WTC11 (cell line): ENCODE results near the gene ACTMAP. TPM values are rescaled to one million over a fixed set of nuclear protein-coding genes. Genes with fewer than 3 reads are reported as not detected.
"Not testable (repeated sequence)": the region's sequence is repeated elsewhere in the genome, so short reads cannot be mapped to it uniquely, and the experiment has no call there.

Source experiments
- ATAC-seq: fragments of 200-7000 bp; cut with Tn5 transposase; 2 replicates; pipeline ENCODE4 v1.10.0; 2021; ENCODE audit warnings: mild to moderate bottlenecking, moderate library complexity
- CTCF ChIA-PET: fragments of 300-600 bp; sonication (Branson Sonifier 250); formaldehyde crosslinking; loops from one replicate; lab custom pipeline; 2021; ENCODE audit warnings: antibody characterized with exemption; lab: Charles Lee
- POLR2A ChIA-PET: fragments of 350-600 bp; sonication (Branson Sonifier 250); formaldehyde crosslinking; loops from one replicate; lab custom pipeline; 2021; ENCODE audit warnings: antibody characterized with exemption; lab: Charles Lee
- DNase-seq: peaks from one replicate; pipeline ENCODE4 v3.0.0; 2021; ENCODE audit warnings: low spot score
- H3K27ac Mint-ChIP-seq: 2 replicates; pipeline ENCODE4 v1.8.0; 2021; ENCODE audit warnings: mixed read lengths
- H3K27me3 Mint-ChIP-seq: 2 replicates; pipeline ENCODE4 v1.8.0; 2021; ENCODE audit warnings: low read depth, mild to moderate bottlenecking, moderate library complexity, mixed read lengths
- H3K36me3 Mint-ChIP-seq: 2 replicates; pipeline ENCODE4 v1.8.0; 2021; ENCODE audit warnings: mixed read lengths
- H3K4me1 Mint-ChIP-seq: 2 replicates; pipeline ENCODE4 v1.8.0; 2022; ENCODE audit warnings: mixed read lengths
- H3K4me3 Mint-ChIP-seq: 2 replicates; pipeline ENCODE4 v1.8.0; 2021; ENCODE audit warnings: mild to moderate bottlenecking, moderate library complexity, mixed read lengths
- H3K9me3 Mint-ChIP-seq: 2 replicates; pipeline ENCODE4 v1.8.0; 2021; ENCODE audit warnings: mixed read lengths
- ATF2 ChIP-seq: sonication (generic); formaldehyde crosslinking; IDR thresholded peaks from 2 replicates; pipeline ENCODE4 v1.8.1; 2022; ENCODE audit warnings: low read depth, missing genetic modification reagents, borderline replicate concordance
- CREB1 ChIP-seq: sonication (generic); formaldehyde crosslinking; IDR thresholded peaks from 2 replicates; pipeline ENCODE4 v1.8.0; 2023; ENCODE audit warnings: mild to moderate bottlenecking, missing genetic modification reagents
- FOXP4 ChIP-seq: sonication (generic); formaldehyde crosslinking; IDR thresholded peaks from 2 replicates; pipeline ENCODE4 v1.8.0; 2022; ENCODE audit warnings: mild to moderate bottlenecking, missing genetic modification reagents
- KAT7 ChIP-seq: sonication (generic); formaldehyde crosslinking; IDR thresholded peaks from 2 replicates; pipeline ENCODE4 v1.8.1; 2023; ENCODE audit warnings: missing genetic modification reagents, mild to moderate bottlenecking, borderline replicate concordance
- MXD4 ChIP-seq: fragments of 250-450 bp; sonication (Bioruptor Pico); IDR thresholded peaks from 2 replicates; pipeline ENCODE4 v1.8.0; 2021; ENCODE audit warnings: mild to moderate bottlenecking, moderate library complexity, borderline replicate concordance
- NFATC4 ChIP-seq: fragments of 250-450 bp; sonication (Bioruptor Pico); IDR thresholded peaks from 2 replicates; pipeline ENCODE4 v1.9.0; 2021; ENCODE audit warnings: mild to moderate bottlenecking
- NFE2L1 ChIP-seq: sonication (generic); formaldehyde crosslinking; IDR thresholded peaks from 2 replicates; pipeline ENCODE4 v1.8.1; 2023; ENCODE audit warnings: missing genetic modification reagents
- NFYB ChIP-seq: sonication (generic); formaldehyde crosslinking; conservative IDR thresholded peaks from 2 replicates; pipeline ENCODE4 v1.8.0; 2022; ENCODE audit warnings: low read depth, missing genetic modification reagents
- NR3C1 ChIP-seq: sonication (generic); formaldehyde crosslinking; conservative IDR thresholded peaks from 2 replicates; pipeline ENCODE4 v1.8.1; 2023; ENCODE audit warnings: low read depth, mild to moderate bottlenecking, missing genetic modification reagents
- OVOL2 ChIP-seq: fragments of 250-450 bp; sonication (Bioruptor Pico); IDR thresholded peaks from 2 replicates; pipeline ENCODE4 v1.9.0; 2021; ENCODE audit warnings: mild to moderate bottlenecking, borderline replicate concordance
- SOX15 ChIP-seq: fragments of 250-450 bp; sonication (Bioruptor Pico); IDR thresholded peaks from 2 replicates; pipeline ENCODE4 v1.9.0; 2021; ENCODE audit warnings: mild to moderate bottlenecking
- SP1 ChIP-seq: sonication (generic); formaldehyde crosslinking; conservative IDR thresholded peaks from 2 replicates; pipeline ENCODE4 v1.8.1; 2022; ENCODE audit warnings: missing genetic modification reagents
- ZBTB21 ChIP-seq: sonication (generic); formaldehyde crosslinking; IDR thresholded peaks from 2 replicates; pipeline ENCODE4 v1.8.1; 2023; ENCODE audit warnings: mild to moderate bottlenecking, missing genetic modification reagents, borderline replicate concordance
- ZNF121 ChIP-seq: sonication (generic); formaldehyde crosslinking; IDR thresholded peaks from 2 replicates; pipeline ENCODE4 v1.8.0; 2023; ENCODE audit warnings: missing genetic modification reagents
- ZNF138 ChIP-seq: sonication (generic); formaldehyde crosslinking; conservative IDR thresholded peaks from 2 replicates; pipeline ENCODE4 v1.8.1; 2022; ENCODE audit warnings: mild to moderate bottlenecking, moderate library complexity, missing genetic modification reagents
- ZNF396 ChIP-seq: fragments of 250-450 bp; sonication (Bioruptor Pico); IDR thresholded peaks from 2 replicates; pipeline ENCODE4 v1.8.0; 2021; ENCODE audit warnings: mild to moderate bottlenecking, moderate library complexity, borderline replicate concordance
- total RNA-seq: library from RNA; stranded (reverse); gene quantifications from 3 replicates; pipeline ENCODE4 v1.2.3, GENCODE V29; 2021
- TF ChIP-seq, protein P1 (sequence below): sonication (generic); formaldehyde crosslinking; IDR thresholded peaks from 2 replicates; pipeline ENCODE4 v1.8.1; 2023; ENCODE audit warnings: mild to moderate bottlenecking, moderate library complexity, missing genetic modification reagents
- TF ChIP-seq, protein P2 (sequence below): sonication (generic); formaldehyde crosslinking; IDR thresholded peaks from 2 replicates; pipeline ENCODE4 v1.8.1; 2023; ENCODE audit warnings: mild to moderate bottlenecking, missing genetic modification reagents, moderate library complexity

Gene ACTMAP
- total RNA-seq, 1 experiment from 2014 or later = 29.6 TPM

DNA sequence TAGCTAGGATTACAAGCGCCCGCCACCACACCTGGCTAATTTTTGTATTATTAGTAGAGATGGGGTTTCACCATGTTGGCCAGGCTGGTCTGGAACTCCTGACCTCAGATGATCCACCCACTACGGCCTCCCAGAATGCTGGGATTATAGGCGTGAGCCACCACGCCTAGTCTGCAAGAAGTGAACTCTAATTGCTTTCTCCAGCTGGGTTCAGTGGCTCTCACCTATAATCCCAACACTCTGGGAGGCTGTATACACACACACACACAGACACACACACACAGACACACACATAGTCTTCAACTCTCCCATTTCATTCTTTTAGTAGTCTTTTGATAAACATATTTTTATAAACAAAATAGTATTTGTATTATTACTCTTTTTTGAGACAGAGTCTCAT is 20.2 kb downstream of the ACTMAP start:
- H3K9me3 Mint-ChIP-seq, ATAC-seq, CTCF ChIA-PET, POLR2A ChIA-PET, H3K4me3 Mint-ChIP-seq, H3K27me3 Mint-ChIP-seq, DNase-seq, H3K4me1 Mint-ChIP-seq, H3K27ac Mint-ChIP-seq: not testable (repeated sequence)
- peaks cover 41% of the 10 kb centered on the region for H3K36me3 Mint-ChIP-seq

GRCh38 chr19:40726279-40726678 is 24.0 kb downstream of the ACTMAP start:
- Mint-ChIP-seq H3K27me3 (no peaks in the 10 kb centered on the region), H3K4me3 (no peak overlapping the region), H3K36me3 (peaks cover 39% of the 10 kb centered on the region), H3K27ac (no peak overlapping the region), H3K4me1 (no peaks in the 10 kb centered on the region), H3K9me3 (peaks cover 4% of the 10 kb centered on the region; the same call in 1 of the 2 replicates)
- TF ChIP-seq ZBTB21 (no peak), NR3C1 (CRISPR knock-in tag) (no peak), FOXP4 (CRISPR knock-in tag) (no peak), NFYB (no peak), ZNF121 (CRISPR knock-in tag) (no peak), ATF2 (CRISPR knock-in tag) (no peak), ZNF138 (no peak), OVOL2 (CRISPR knock-in tag) (no peak), KAT7 (no peak), SOX15 (no peak), MXD4 (CRISPR knock-in tag) (no peak), NFE2L1 (CRISPR knock-in tag) (no peak), SP1 (no peak), CREB1 (CRISPR knock-in tag) (no peak), ZNF396 (CRISPR knock-in tag) (no peak)
- TF ChIP-seq, protein P1, sequence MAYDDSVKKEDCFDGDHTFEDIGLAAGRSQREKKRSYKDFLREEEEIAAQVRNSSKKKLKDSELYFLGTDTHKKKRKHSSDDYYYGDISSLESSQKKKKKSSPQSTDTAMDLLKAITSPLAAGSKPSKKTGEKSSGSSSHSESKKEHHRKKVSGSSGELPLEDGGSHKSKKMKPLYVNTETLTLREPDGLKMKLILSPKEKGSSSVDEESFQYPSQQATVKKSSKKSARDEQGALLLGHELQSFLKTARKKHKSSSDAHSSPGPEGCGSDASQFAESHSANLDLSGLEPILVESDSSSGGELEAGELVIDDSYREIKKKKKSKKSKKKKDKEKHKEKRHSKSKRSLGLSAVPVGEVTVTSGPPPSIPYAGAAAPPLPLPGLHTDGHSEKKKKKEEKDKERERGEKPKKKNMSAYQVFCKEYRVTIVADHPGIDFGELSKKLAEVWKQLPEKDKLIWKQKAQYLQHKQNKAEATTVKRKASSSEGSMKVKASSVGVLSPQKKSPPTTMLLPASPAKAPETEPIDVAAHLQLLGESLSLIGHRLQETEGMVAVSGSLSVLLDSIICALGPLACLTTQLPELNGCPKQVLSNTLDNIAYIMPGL (CRISPR knock-in tag) = no peak
- ChIA-PET CTCF (no interaction called here), POLR2A (no interaction called here)
- DNase-seq (no peak), ATAC-seq (no peak)

- no peak overlapping the region for H3K4me3 Mint-ChIP-seq
- no peak overlapping the region for H3K27ac Mint-ChIP-seq
- CTCF ChIA-PET = interaction anchor here (0.6 kb wide), 1 partner anchor 416 kb away, joined by 3 read pairs; no protein-coding TSS in a partner anchor
- H3K36me3 Mint-ChIP-seq = peaks cover 35% of the 10 kb centered on the region
- ATAC-seq = no peak
- no peak for TF ChIP-seq NFATC4 (CRISPR knock-in tag)
- TF ChIP-seq, protein P2, sequence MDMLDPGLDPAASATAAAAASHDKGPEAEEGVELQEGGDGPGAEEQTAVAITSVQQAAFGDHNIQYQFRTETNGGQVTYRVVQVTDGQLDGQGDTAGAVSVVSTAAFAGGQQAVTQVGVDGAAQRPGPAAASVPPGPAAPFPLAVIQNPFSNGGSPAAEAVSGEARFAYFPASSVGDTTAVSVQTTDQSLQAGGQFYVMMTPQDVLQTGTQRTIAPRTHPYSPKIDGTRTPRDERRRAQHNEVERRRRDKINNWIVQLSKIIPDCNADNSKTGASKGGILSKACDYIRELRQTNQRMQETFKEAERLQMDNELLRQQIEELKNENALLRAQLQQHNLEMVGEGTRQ = no peak
- TF ChIP-seq, protein P1 (CRISPR knock-in tag) = no peak
- TF ChIP-seq, all 79 proteins: peak for 0
- no peak for DNase-seq
- POLR2A ChIA-PET = interaction anchor here (0.7 kb wide), 1 partner anchor 22 kb away, joined by 4 read pairs; no protein-coding TSS in a partner anchor
- H3K9me3 Mint-ChIP-seq = peaks cover 4% of the 10 kb centered on the region; the same call in 1 of the 2 replicates
- peaks cover 7% of the 10 kb centered on the region for H3K4me1 Mint-ChIP-seq
- no peaks in the 10 kb centered on the region for H3K27me3 Mint-ChIP-seq
These were observed 25.4 kb downstream of the ACTMAP start for GRCh38 chr19:40724855-40725254.
